Activated CD8-positive, alpha-beta memory T cell treated with anti-CD3 and anti-CD28 coated beads, Interleukin-2, amount 50 U/mL, for 4 hours (primary cell): ENCODE data around the gene ATAD1.

ENCODE experiments used
- DNase-seq: peaks from one replicate; pipeline ENCODE4 v3.0.0-alpha.2; 2020

The ATAD1 gene

GRCh38 chr10:87706731-87707130 lies 111.3 kb downstream of the ATAD1 start:
- no peak for DNase-seq

GRCh38 chr10:87705339-87705738 lies 112.7 kb downstream of the ATAD1 start:
- no peak for DNase-seq

- DNase-seq: no peak
These were observed 114.3 kb downstream of the ATAD1 start for GRCh38 chr10:87703771-87704170.

GRCh38 chr10:87702973-87703294 lies 115.1 kb downstream of the ATAD1 start:
- DNase-seq: no peak

- DNase-seq: no peak
These were observed 115.6 kb downstream of the ATAD1 start for GRCh38 chr10:87702260-87702972.
